Mesenchymal stem cell (in vitro differentiated cells and primary cell): ENCODE results near the gene CTBP2.

ENCODE experiments used
- DNase-seq: peaks from one replicate; pipeline ENCODE4 v3.0.0-alpha.2; 2013
- H2AFZ ChIP-seq: one replicate; pipeline ENCODE4 v1.6.1; 2013; ENCODE audit warnings: low read depth, mild to moderate bottlenecking, control low read depth, inconsistent platforms, low read length, moderate library complexity
- H2AK5ac ChIP-seq: 2 replicates; pipeline ENCODE4 v1.6.1; 2013; ENCODE audit warnings: low read length, moderate library complexity, mild to moderate bottlenecking, inconsistent platforms; ENCODE audit not compliant: severe bottlenecking
- H2BK120ac ChIP-seq: one replicate; pipeline ENCODE4 v1.6.1; 2013; ENCODE audit warnings: low read depth, mild to moderate bottlenecking, inconsistent platforms, low read length, moderate library complexity
- H2BK12ac ChIP-seq, 2 experiments: one replicate each; pipeline ENCODE4 v1.6.1; 2013; ENCODE audit warnings: inconsistent platforms in 2 of 2, low read length in 2 of 2, mild to moderate bottlenecking in 2 of 2, moderate library complexity in 2 of 2, control low read depth in 1 of 2
- H2BK15ac ChIP-seq: one replicate; pipeline ENCODE4 v1.6.1; 2013; ENCODE audit warnings: mild to moderate bottlenecking, low read depth, inconsistent platforms; ENCODE audit not compliant: poor library complexity, severe bottlenecking
- H2BK5ac ChIP-seq: 2 replicates; pipeline ENCODE4 v1.6.1; 2013; ENCODE audit warnings: low read depth, mild to moderate bottlenecking, low read length, control low read depth, inconsistent platforms; ENCODE audit not compliant: poor library complexity, severe bottlenecking
- H3K14ac ChIP-seq, 2 experiments: one replicate each; pipeline ENCODE4 v1.6.1; 2013; ENCODE audit warnings: inconsistent platforms in 2 of 2, low read length in 2 of 2, control low read depth in 1 of 2, mild to moderate bottlenecking in 1 of 2, moderate library complexity in 1 of 2
- H3K18ac ChIP-seq, 2 experiments: one replicate each; pipeline ENCODE4 v1.6.1; 2013; ENCODE audit warnings: inconsistent platforms in 2 of 2, low read length in 2 of 2, control low read depth in 1 of 2, low read depth in 1 of 2, mild to moderate bottlenecking in 1 of 2
- H3K23ac ChIP-seq, 2 experiments: one replicate each; pipeline ENCODE4 v1.6.1; 2013; ENCODE audit warnings: inconsistent platforms in 2 of 2, low read length in 2 of 2, mild to moderate bottlenecking in 2 of 2, moderate library complexity in 2 of 2, control low read depth in 1 of 2
- H3K27ac ChIP-seq: 2 replicates; pipeline ENCODE4 v1.5.1; 2013; ENCODE audit warnings: mild to moderate bottlenecking, moderate library complexity, low read length, control low read depth, inconsistent platforms; ENCODE audit not compliant: poor library complexity, severe bottlenecking
- H3K27me3 ChIP-seq, 2 experiments: 2 replicates each; pipeline versions ENCODE4 v1.6.1 to v1.7.0; 2013; ENCODE audit warnings: low read length in 2 of 2, mild to moderate bottlenecking in 2 of 2, moderate library complexity in 2 of 2, control low read depth in 1 of 2, inconsistent platforms in 1 of 2; ENCODE audit not compliant: control insufficient read depth in 1 of 2, insufficient read depth in 1 of 2
- H3K36me3 ChIP-seq, 2 experiments: 2 replicates each; pipeline versions ENCODE4 v1.6.1 to v1.7.0; 2013; ENCODE audit warnings: low read length in 2 of 2, control low read depth in 1 of 2, inconsistent platforms in 1 of 2, low read depth in 1 of 2, mild to moderate bottlenecking in 1 of 2; ENCODE audit not compliant: insufficient read depth in 2 of 2, control insufficient read depth in 1 of 2
- H3K4ac ChIP-seq, 2 experiments: one replicate each; pipeline ENCODE4 v1.6.1; 2013; ENCODE audit warnings: inconsistent platforms in 2 of 2, low read length in 2 of 2, mild to moderate bottlenecking in 2 of 2, moderate library complexity in 2 of 2, control low read depth in 1 of 2, low read depth in 1 of 2
- H3K4me1 ChIP-seq: 2 replicates; pipeline ENCODE4 v1.6.1; 2013; ENCODE audit warnings: low read depth, low read length, control low read depth; ENCODE audit not compliant: control insufficient read depth, insufficient read depth
- H3K4me2 ChIP-seq: 2 replicates; pipeline ENCODE4 v1.6.1; 2013; ENCODE audit warnings: low read length, mild to moderate bottlenecking, inconsistent platforms; ENCODE audit not compliant: poor library complexity, severe bottlenecking
- H3K4me3 ChIP-seq, 2 experiments: 2 replicates each; pipeline versions ENCODE4 v1.5.1 to v1.7.0; 2013; ENCODE audit warnings: low read length in 2 of 2, mild to moderate bottlenecking in 2 of 2, control low read depth in 1 of 2, low read depth in 1 of 2; ENCODE audit not compliant: insufficient read depth in 1 of 2
- H3K79me1 ChIP-seq: replicated peaks from 2 replicates; pipeline ENCODE4 v1.6.1; 2013; ENCODE audit warnings: mild to moderate bottlenecking, control low read depth, low read length, inconsistent platforms; ENCODE audit not compliant: poor library complexity, severe bottlenecking
- H3K9ac ChIP-seq: 2 replicates; pipeline ENCODE4 v1.7.0; 2013; ENCODE audit warnings: mild to moderate bottlenecking, low read length, moderate library complexity
- H3K9me3 ChIP-seq: 2 replicates; pipeline ENCODE4 v1.7.0; 2013; ENCODE audit warnings: mild to moderate bottlenecking, low read length; ENCODE audit not compliant: control insufficient read depth
- H4K8ac ChIP-seq: one replicate; pipeline ENCODE4 v1.6.1; 2013; ENCODE audit warnings: inconsistent platforms, mild to moderate bottlenecking, low read length, moderate library complexity
- H4K91ac ChIP-seq: one replicate; pipeline ENCODE4 v1.6.1; 2013; ENCODE audit warnings: mild to moderate bottlenecking, low read length, inconsistent platforms
- WGBS: methylation state at CpG from one replicate; pipeline ENCODE4 v1.1.7; 2013; ENCODE audit warnings: mixed read lengths; 5-methylcytosine and 5-hydroxymethylcytosine counted together

The CTBP2 gene

GRCh38 chr10:125206623-125207022 lies 46.3 kb upstream of the CTBP2 start:
- Histone ChIP-seq H4K8ac (no peak overlapping the region), H3K79me1 (no peaks in the 10 kb centered on the region), H3K18ac (no peak overlapping the region), H3K4me2 (no peak overlapping the region), H2BK15ac (no peak overlapping the region), H3K4me1 (peaks cover 28% of the 10 kb centered on the region), H2AK5ac (no peak overlapping the region), H2BK5ac (no peak overlapping the region), H3K4me3 (no peak overlapping the region), H3K4ac (no peak overlapping the region), H3K27ac (no peak overlapping the region), H3K36me3 (no peaks in the 10 kb centered on the region), H3K23ac (no peak overlapping the region), H3K14ac (no peak overlapping the region), H2BK120ac (no peak overlapping the region), H3K9ac (no peak overlapping the region), H2BK12ac (no peak overlapping the region), H3K9me3 (no peaks in the 10 kb centered on the region), H3K27me3 (peaks cover 0 to 5% of the 10 kb centered on the region in 2 experiments), H4K91ac (no peak overlapping the region), H2AFZ (no peak overlapping the region)
- WGBS = 69% methylated on average over 4 of the region's 5 CpGs
- DNase-seq = peak; percentile 66

GRCh38 chr10:125205431-125205830 lies 45.1 kb upstream of the CTBP2 start:
- no peaks in the 10 kb centered on the region for H3K9me3 ChIP-seq
- 80% methylated on average over 2 of the region's 2 CpGs for WGBS
- H3K36me3 ChIP-seq = no peaks in the 10 kb centered on the region
- no peak for DNase-seq
- no peak overlapping the region for H3K18ac ChIP-seq
- H3K14ac ChIP-seq = no peak overlapping the region
- H3K4ac ChIP-seq = no peak overlapping the region
- H2BK15ac ChIP-seq = no peak overlapping the region
- H2AK5ac ChIP-seq = no peak overlapping the region
- H2BK120ac ChIP-seq = no peak overlapping the region
- H3K4me3 ChIP-seq = no peak overlapping the region
- no peak overlapping the region for H4K8ac ChIP-seq
- H2BK5ac ChIP-seq = no peak overlapping the region
- no peak overlapping the region for H3K27ac ChIP-seq
- H4K91ac ChIP-seq = no peak overlapping the region
- H3K79me1 ChIP-seq = no peaks in the 10 kb centered on the region
- H3K4me2 ChIP-seq = no peak overlapping the region
- no peak overlapping the region for H2AFZ ChIP-seq
- H3K9ac ChIP-seq = no peak overlapping the region
- no peak overlapping the region for H3K23ac ChIP-seq
- H3K27me3 ChIP-seq = peaks cover 0 to 11% of the 10 kb centered on the region in 2 experiments
- H3K4me1 ChIP-seq = peaks cover 35% of the 10 kb centered on the region
- no peak overlapping the region for H2BK12ac ChIP-seq

- H4K8ac ChIP-seq = no peak overlapping the region
- H3K14ac ChIP-seq = no peak overlapping the region
- no peaks in the 10 kb centered on the region for H3K79me1 ChIP-seq
- no peak overlapping the region for H3K4me3 ChIP-seq
- no peak overlapping the region for H3K4ac ChIP-seq
- no peak overlapping the region for H2BK120ac ChIP-seq
- H2AFZ ChIP-seq = no peak overlapping the region
- H3K23ac ChIP-seq = no peak overlapping the region
- no peak overlapping the region for H3K4me2 ChIP-seq
- H2BK5ac ChIP-seq = no peak overlapping the region
- no peak overlapping the region for H2BK12ac ChIP-seq
- peaks cover 29% of the 10 kb centered on the region for H3K4me1 ChIP-seq
- H3K9ac ChIP-seq = no peak overlapping the region
- H3K36me3 ChIP-seq = no peaks in the 10 kb centered on the region
- no peak overlapping the region for H4K91ac ChIP-seq
- WGBS = 88% methylated on average over 5 of the region's 5 CpGs
- peaks cover 0 to 21% of the 10 kb centered on the region in 2 experiments for H3K27me3 ChIP-seq
- no peak overlapping the region for H3K18ac ChIP-seq
- no peaks in the 10 kb centered on the region for H3K9me3 ChIP-seq
- H2BK15ac ChIP-seq = no peak overlapping the region
- H3K27ac ChIP-seq = no peak overlapping the region
- no peak overlapping the region for H2AK5ac ChIP-seq
- no peak for DNase-seq
Measured at GRCh38 chr10:125204400-125204799, 44.0 kb upstream of the CTBP2 start.

- Histone ChIP-seq H3K18ac (no peak overlapping the region), H3K27me3 (peaks cover 0 to 21% of the 10 kb centered on the region in 2 experiments), H3K36me3 (no peaks in the 10 kb centered on the region), H2AFZ (no peak overlapping the region), H4K91ac (no peak overlapping the region), H2BK120ac (no peak overlapping the region), H3K79me1 (no peaks in the 10 kb centered on the region), H3K27ac (no peak overlapping the region), H3K9ac (no peak overlapping the region), H2BK5ac (no peak overlapping the region), H4K8ac (no peak overlapping the region), H2BK12ac (no peak overlapping the region), H3K23ac (no peak overlapping the region), H3K9me3 (no peaks in the 10 kb centered on the region), H2BK15ac (no peak overlapping the region), H3K4me2 (peak overlapping the region; percentile 29), H3K14ac (no peak overlapping the region), H3K4me3 (no peak overlapping the region), H3K4ac (no peak overlapping the region), H2AK5ac (no peak overlapping the region), H3K4me1 (peaks cover 23% of the 10 kb centered on the region)
- WGBS = 93% methylated on average over 8 of the region's 10 CpGs
- DNase-seq = no peak
Measured at GRCh38 chr10:125203186-125203800, 42.9 kb upstream of the CTBP2 start.
